GM18505 (cell line): ENCODE measurements around the gene KCTD14.
"Not testable (repeated sequence)": the region's sequence is repeated elsewhere in the genome, so short reads cannot be mapped to it uniquely, and the experiment has no call there.

Experiments
- ATAC-seq: cut with Tn5 transposase; IDR thresholded peaks from one replicate; pipeline ENCODE4 v1.9.1; 2021; ENCODE audit not compliant: unreplicated experiment
- POLR2A ChIP-seq: IDR thresholded peaks from 4 replicates; pipeline ENCODE4 v1.6.1; 2011; ENCODE audit warnings: borderline replicate concordance; ENCODE audit not compliant: insufficient read depth, insufficient read length; ENCODE audit errors: extremely low read depth

Gene KCTD14

GRCh38 chr11:78027759-78028158 lies 4.7 kb upstream of the KCTD14 start:
- TF ChIP-seq POLR2A = no peak
- no peak for ATAC-seq

DNA sequence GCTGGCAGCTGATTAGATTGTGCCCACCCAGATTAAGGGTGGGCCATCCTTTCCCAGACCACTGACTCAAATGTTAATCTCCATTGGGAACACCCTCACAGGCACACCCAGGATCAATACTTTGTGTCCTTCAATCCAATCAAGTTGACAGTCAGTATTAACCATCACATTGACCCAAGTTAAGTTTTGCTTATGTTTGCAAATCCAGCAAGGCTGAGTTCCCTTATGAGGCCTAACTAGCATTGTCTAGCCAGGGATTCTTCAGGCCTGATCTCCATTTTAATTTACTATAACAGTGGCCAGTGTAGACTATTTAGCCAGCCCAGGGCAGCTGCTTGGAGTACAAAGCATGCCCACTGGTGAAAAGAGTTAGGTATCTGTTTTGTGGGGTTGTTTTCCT lies 2.3 kb upstream of the KCTD14 start:
- ATAC-seq = no peak
- no peak for TF ChIP-seq POLR2A

- no peak for TF ChIP-seq POLR2A
- no peak for ATAC-seq
These were observed 350 bp upstream of the KCTD14 start for GRCh38 chr11:78023426-78023825.

- ATAC-seq = no peak
- TF ChIP-seq POLR2A = no peak
These were observed 1.5 kb downstream of the KCTD14 start for GRCh38 chr11:78021611-78022010.

GRCh38 chr11:78020246-78020645 lies 2.8 kb downstream of the KCTD14 start:
- no peak for ATAC-seq
- no peak for TF ChIP-seq POLR2A

DNA sequence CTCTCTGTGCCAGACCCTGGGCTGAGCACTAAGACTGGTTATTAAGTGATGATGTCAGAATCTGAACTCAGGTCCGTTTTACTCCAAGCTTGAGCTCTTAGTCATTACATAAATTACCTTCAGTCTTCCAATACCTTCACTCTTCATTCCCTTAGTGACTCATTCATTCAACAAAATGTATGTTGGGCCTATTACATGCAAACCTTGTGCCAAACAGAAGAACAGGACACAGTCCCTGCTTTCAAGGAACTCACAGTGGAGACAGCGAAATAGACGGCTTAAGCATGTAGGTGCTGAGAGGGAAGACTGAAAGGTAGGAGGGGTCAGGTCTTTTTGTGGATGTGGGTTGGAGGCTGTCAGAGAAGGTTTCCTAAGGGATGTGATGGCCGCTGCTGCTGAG lies 3.3 kb downstream of the KCTD14 start:
- no peak for TF ChIP-seq POLR2A
- ATAC-seq = no peak

DNA sequence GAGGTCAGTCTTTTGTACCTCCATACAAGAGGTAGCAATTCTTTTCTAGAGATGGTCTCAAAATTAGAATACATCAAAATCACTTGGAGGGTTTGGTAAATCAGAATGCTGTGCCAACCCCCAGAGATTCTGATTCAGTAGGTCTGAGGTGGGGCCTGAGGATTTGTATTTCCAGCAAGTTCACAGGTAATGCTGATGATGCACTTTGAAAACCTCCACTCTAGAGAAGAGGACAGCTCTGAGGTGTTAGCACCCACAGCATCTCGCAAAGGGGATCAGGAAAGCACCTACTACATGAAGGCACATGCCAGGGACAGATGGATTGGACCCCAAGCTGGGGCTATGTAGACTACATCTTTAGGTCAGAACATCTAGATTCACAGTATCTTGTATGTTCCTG lies 7.2 kb downstream of the KCTD14 start:
- no peak for ATAC-seq

DNA sequence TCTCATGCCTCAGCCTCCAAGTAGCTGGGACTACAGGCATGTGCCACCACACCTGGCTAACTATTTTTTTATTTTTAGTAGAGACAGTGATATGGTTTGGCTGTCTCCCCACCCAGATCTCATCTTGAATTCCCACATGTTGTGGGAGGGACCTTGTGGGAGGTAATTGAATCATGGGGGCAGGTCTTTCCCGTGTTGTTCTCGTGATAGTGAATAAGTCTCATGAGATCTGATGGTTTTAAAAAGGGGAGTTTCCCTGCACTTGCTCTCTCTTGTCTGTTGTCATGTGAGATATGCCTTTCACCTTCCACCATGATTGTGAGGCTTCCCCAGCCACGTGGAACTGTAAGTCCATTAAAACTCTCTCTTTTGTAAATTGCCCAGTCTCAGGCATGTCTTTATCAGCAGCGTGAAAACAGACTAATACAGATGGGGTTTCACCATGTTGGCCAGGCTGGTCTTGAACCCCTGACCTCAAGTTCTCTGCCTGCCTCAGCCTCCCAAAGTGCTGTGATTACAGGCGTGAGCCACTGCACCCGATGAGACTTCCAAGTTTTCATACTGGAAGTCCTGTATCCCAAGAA lies 8.0 kb downstream of the KCTD14 start:
- not testable (repeated sequence) for ATAC-seq

More for the DNA sequence above, 7.2 kb downstream of the KCTD14 start:
- no peak for TF ChIP-seq POLR2A

- TF ChIP-seq POLR2A = no peak
- ATAC-seq = no peak
These were observed 11.8 kb downstream of the KCTD14 start for GRCh38 chr11:78011301-78011700.

GRCh38 chr11:78010755-78011154 lies 12.3 kb downstream of the KCTD14 start:
- no peak for ATAC-seq
- TF ChIP-seq POLR2A = no peak

DNA sequence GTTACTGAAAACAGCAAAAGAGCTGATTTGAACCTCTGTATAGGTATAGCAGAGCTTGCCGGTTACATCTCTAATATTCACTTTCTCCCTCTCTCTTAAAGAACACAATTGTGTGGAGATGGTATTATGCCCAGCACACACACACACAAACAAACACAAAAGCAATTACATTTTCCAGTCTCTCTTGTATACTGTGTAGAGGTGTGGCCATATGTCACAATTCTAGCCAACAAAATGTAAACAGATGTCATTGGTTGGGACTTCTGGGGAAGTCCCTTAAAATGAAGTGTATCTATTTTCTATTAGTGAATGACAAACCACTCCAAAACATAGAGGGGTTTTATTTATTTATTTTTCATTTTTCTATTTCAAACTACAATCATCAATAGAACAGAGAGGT lies 12.8 kb downstream of the KCTD14 start:
- no peak for TF ChIP-seq POLR2A
- ATAC-seq = no peak

GRCh38 chr11:78009062-78009461 lies 14.0 kb downstream of the KCTD14 start:
- TF ChIP-seq POLR2A = no peak
- ATAC-seq = no peak

DNA sequence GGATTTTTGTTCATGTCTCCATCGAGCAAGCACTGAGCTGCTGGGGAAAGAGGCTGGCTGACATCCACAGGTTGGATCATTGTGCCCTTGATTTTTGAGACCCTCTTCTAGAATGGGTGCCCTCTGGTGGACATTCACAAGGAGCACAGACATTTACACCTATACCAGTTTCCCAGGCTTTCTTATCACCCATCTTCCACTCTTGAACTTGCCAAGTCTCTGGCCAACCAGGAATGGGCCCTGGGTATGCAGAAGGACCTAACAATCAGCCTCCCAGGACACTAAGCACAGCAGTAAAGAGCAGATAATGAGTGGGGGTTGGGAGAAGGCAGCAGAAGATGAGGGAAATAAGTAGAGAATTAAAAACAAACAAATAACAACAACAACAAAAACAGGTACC lies 22.9 kb downstream of the KCTD14 start:
- no peak for TF ChIP-seq POLR2A
- peak; percentile 64 for ATAC-seq

DNA sequence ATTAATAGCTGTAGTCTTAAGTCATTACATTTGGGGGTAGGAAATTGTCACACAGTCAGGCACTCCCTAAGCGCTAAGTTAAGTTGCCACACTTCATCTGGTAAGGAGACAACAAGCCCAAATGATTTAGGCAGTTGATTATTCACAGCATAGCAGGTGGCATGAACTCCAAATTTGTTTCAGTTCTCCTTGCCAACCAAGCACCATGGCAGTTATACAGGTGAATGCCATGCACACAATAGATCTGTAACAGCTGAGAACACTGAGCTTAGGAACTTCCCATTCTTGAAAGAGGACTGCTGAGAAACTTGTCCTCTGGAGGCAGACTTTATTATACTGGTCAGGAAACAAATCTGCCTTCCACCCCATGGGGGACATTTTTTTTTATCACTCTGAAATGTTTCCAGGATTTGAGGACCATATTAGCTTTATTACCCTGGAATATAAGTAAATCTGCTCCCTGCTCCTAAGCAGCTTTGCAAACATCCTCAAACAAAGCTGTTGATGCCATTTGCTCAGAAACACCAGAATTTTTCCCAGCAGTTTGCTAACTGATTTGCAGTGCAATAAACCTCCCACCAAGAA lies 23.5 kb downstream of the KCTD14 start:
- TF ChIP-seq POLR2A = no peak
- no peak for ATAC-seq

GRCh38 chr11:77994434-77995362 lies 28.4 kb downstream of the KCTD14 start, which contains the start of gene INTS4:
INTS4 (minus strand) TSS chr11:77994668; CDS start chr11:77994643, 25 bp downstream.
- peak; percentile 97 for ATAC-seq
- peak; percentile 66 for TF ChIP-seq POLR2A

GRCh38 chr11:77993902-77994301 lies 29.2 kb downstream of the KCTD14 start:
- no peak for TF ChIP-seq POLR2A
- no peak for ATAC-seq
